Caki2 (cell line): ENCODE data around the gene EML4. TPM values are rescaled to one million over a fixed set of nuclear protein-coding genes. Genes with fewer than 3 reads are reported as not detected.

ENCODE experiments used
- DNase-seq: peaks from one replicate; pipeline ENCODE4 v3.0.0-alpha.2; 2015; ENCODE audit warnings: low read depth
- in situ Hi-C: cut with HindIII; loops from 2 replicates; pipeline ENCODE4 v1.10.0; 2016; ENCODE audit warnings: low sequenced_read_pairs, low pct_unique_long_range_greater_than_20kb, mixed read lengths
- total RNA-seq: library from RNA; depleted of rRNA; stranded (reverse); fragments of >200 nt; shearing (Covaris generic); gene quantifications from 2 replicates; pipeline ENCODE4 v1.2.3, GENCODE V29; 2014; ENCODE audit warnings: low replicate concordance

EML4 gene
- total RNA-seq, 1 experiment from 2014 or later = 55.0 TPM

GRCh38 chr2:42304059-42304713 lies 135.0 kb downstream of the EML4 start:
- in situ Hi-C loops = no loop called here
- no peak for DNase-seq

GRCh38 chr2:42307180-42307579 lies 138.0 kb downstream of the EML4 start:
- in situ Hi-C loops = no loop called here

GRCh38 chr2:42309366-42309765 lies 140.2 kb downstream of the EML4 start:
- in situ Hi-C loops = no loop called here
- no peak for DNase-seq

More at GRCh38 chr2:42307180-42307579, 138.0 kb downstream of the EML4 start:
- no peak for DNase-seq

DNA sequence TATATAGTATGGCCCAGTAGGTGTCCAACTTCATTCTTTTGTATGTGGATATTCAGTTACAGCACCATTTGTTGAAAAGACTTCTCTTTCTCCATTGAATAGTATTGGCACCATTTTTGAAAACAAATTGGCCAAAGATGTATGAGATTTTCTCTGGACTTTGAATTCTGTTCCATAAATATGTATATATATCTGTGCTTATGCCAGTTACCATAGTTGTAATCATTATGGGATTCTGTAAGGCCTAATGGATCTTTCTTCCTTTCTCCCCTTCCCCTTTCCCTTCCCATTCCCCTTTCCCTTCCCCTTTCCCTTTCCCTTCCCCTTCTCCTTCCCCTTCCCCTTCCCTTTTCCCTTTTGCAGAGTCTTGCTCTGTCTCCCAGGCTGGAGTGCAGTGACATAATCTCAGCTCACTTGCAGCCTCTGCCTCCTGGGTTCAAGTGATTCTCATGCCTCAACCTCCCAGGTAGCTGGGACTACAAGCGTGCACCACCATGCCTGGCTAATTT lies 140.9 kb downstream of the EML4 start:
- in situ Hi-C loops = no loop called here

GRCh38 chr2:42312106-42312505 lies 143.0 kb downstream of the EML4 start:
- in situ Hi-C loops = no loop called here
- DNase-seq = no peak

More for the DNA sequence above, 140.9 kb downstream of the EML4 start:
- DNase-seq = no peak

DNA sequence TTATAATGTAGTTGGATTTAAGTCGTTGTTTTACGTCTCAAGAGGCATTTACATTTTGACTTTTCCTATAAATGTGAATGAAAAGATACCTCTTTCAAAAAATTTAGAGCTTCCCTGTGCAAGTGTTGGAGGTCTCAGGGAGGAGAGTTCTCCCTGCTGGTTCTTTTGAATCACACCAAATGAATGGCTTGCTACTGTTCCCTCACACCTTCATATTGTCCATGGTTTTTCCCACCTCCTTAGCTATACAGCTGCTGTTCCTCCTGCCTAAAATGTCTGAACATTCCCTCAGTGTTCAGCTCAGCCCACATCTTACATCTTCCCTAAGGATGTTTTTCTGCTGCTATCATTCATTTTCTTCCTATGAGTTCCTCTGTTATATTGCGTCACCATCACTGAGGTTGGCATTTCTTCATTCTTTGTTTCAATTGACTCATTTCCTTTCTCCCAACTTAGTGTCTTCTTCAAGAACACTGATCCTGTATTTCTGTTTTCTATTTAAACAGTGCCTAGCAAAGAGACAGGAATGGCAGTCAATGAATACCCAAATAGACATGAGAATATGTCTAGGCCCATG lies 145.8 kb downstream of the EML4 start:
- no peak for DNase-seq
- in situ Hi-C loops = no loop called here

GRCh38 chr2:42315844-42316470 lies 146.8 kb downstream of the EML4 start:
- in situ Hi-C loops = no loop called here
- DNase-seq = no peak

GRCh38 chr2:42316910-42317309 lies 147.8 kb downstream of the EML4 start:
- DNase-seq = no peak
- in situ Hi-C loops = no loop called here

DNA sequence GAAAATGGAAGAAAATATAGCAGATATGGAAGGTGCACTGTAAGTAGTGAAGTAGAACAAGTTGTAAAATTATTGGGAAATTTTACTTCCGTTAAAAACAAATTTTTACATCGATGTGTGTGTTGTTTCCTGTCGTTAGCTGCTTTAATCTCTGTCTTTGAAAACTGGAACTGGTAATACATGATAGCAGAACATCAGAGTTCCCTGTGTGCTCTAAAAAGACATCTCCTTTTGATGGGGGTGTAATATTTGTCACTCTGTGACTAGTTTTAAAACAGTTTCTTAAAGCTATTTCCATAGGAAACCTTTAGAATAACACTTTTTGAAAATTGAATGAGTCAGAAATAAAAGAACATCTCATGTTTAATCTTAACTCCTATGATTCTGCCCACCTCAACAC lies 148.3 kb downstream of the EML4 start:
- in situ Hi-C loops = no loop called here

DNA sequence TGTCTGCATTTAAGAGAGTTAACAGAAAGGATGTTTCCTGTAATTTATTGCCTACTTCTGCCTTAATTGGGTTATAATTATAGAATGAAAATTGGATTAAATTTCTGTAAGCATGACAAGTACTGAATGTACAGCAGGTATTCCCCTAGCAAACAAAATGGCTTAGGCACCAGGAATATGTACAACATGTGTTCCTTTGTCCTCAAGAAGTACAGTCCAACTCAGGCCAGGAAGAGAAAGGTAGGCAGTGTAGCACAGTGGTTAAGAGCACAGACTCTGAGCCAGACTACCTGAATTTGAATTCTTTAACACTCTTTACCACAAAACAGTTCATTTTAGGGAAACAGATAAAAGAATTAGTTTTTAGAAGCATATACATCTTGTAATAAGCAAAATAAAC lies 148.8 kb downstream of the EML4 start:
- no peak for DNase-seq
- in situ Hi-C loops = no loop called here

More for the DNA sequence above, 148.3 kb downstream of the EML4 start:
- no peak for DNase-seq

- in situ Hi-C loops = no loop called here
- no peak for DNase-seq
These were observed 150.1 kb downstream of the EML4 start for GRCh38 chr2:42319265-42319664.

- DNase-seq = no peak
- in situ Hi-C loops = no loop called here
These were observed 152.4 kb downstream of the EML4 start for GRCh38 chr2:42321452-42322064.

GRCh38 chr2:42324244-42324643 lies 155.1 kb downstream of the EML4 start:
- in situ Hi-C loops = no loop called here
- DNase-seq = no peak

DNA sequence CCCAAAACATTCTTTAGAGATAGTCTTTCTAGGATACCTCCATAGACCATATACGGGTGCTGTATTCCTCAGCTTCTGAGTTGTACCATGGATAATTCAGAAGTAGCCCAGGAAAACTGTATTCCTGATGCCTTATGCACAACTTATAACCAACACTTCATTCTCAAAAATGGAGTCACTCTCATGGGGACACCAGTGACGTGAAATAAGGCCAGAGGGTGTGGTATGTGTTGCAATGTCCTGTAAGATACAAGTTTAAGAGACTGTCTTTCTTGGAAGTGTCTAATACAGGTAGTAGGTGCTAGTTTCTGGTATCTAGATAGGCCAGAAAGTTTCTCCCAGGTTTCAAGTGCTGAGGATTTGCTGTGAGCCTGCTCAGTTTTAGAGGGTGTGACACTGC lies 155.8 kb downstream of the EML4 start:
- no peak for DNase-seq
- in situ Hi-C loops = no loop called here

GRCh38 chr2:42325609-42326008 lies 156.5 kb downstream of the EML4 start:
- DNase-seq = no peak
- in situ Hi-C loops = no loop called here

DNA sequence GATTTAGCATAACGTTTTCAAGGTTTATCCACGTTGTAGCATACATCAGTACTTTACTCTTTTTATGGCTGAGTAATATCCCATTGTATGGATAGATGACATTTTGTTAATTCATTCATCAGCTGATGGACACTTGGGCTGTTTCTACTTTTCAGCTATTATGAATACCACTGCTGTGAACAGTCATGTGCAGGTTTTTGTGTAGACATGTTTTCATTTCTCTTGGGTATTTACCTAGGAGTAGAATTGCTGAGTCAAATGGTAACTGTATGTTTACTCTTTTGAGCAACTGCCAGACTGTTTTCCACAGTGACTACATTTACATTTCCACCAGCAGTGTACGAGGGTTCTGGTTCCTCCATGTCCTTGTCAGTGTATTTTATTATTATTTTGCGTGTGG lies 158.0 kb downstream of the EML4 start:
- DNase-seq = no peak
- in situ Hi-C loops = no loop called here

DNA sequence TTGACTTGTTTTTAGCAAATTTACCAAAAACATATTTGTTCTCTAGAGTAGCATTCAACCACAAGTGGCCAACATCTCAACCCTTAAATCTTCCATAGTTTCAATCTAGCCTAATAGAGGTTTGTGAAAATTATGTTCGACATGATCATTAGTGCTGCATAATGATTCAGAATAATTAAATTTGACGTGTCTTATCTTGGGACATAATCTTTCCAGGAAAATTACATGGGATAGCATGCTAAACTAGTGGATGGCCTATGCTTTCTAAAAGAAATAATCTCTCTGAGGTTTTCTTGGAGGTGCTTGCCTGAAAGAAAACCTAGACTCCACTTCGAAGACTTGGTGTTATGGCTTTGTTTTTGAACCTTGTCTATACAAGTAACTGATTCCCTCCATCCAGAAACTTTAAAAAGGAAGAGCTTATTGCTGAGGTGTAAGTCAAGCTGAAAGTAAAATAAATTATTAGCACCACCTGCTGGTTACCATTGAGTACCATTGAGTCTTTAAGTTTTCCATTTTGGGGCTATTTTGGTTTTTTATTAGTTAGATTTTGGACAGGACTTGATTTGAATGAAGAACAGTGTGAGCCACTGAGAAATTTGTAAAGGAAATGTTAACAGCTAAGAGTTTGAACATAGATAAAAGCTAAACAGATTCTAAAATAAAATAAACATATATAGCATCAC lies 159.1 kb downstream of the EML4 start:
- DNase-seq = peak; percentile 23
- in situ Hi-C loops = no loop called here

GRCh38 chr2:42328923-42329322 lies 159.8 kb downstream of the EML4 start:
- in situ Hi-C loops = no loop called here
- no peak for DNase-seq

- DNase-seq = no peak
- in situ Hi-C loops = no loop called here
These were observed 160.6 kb downstream of the EML4 start for GRCh38 chr2:42329736-42330135.
